RWPE2 (cell line): Measurements from ENCODE around the gene TMEM18.

Experiments used
- ATAC-seq: fragments of 200-7000 bp; cut with Tn5 transposase; 3 replicates; pipeline ENCODE4 v1.9.1; 2021; ENCODE audit warnings: low read depth
- DNase-seq: peaks from one replicate; pipeline ENCODE4 v3.0.0-alpha.2; 2020; ENCODE audit warnings: low spot score
- H3K27ac ChIP-seq: fragments of 450-650 bp; 2 replicates; pipeline ENCODE4 v1.5.1; 2017; ENCODE audit warnings: mild to moderate bottlenecking; ENCODE audit not compliant: poor library complexity, severe bottlenecking
- H3K27me3 ChIP-seq: fragments of 250-450 bp; sonication (Bioruptor Pico); 2 replicates; pipeline ENCODE4 v1.5.1; 2021; ENCODE audit warnings: mild to moderate bottlenecking, moderate library complexity; ENCODE audit not compliant: insufficient read depth, poor library complexity, severe bottlenecking
- H3K36me3 ChIP-seq: fragments of 250-450 bp; sonication (Bioruptor Pico); 2 replicates; pipeline ENCODE4 v1.5.1; 2020; ENCODE audit warnings: low read depth, mild to moderate bottlenecking, moderate library complexity
- H3K4me1 ChIP-seq: fragments of 250-450 bp; sonication (Bioruptor Pico); 2 replicates; pipeline ENCODE4 v1.5.1; 2021; ENCODE audit warnings: mild to moderate bottlenecking, moderate library complexity; ENCODE audit not compliant: insufficient read depth, poor library complexity, severe bottlenecking
- H3K4me3 ChIP-seq: fragments of 250-450 bp; sonication (Bioruptor Pico); 2 replicates; pipeline ENCODE4 v1.5.1; 2021; ENCODE audit warnings: mild to moderate bottlenecking, moderate library complexity; ENCODE audit not compliant: severe bottlenecking
- H3K9me3 ChIP-seq: fragments of 250-450 bp; sonication (Bioruptor Pico); 2 replicates; pipeline ENCODE4 v1.5.1; 2021; ENCODE audit warnings: mild to moderate bottlenecking, moderate library complexity; ENCODE audit not compliant: severe bottlenecking
- TF ChIP-seq, protein P1 (sequence below): fragments of 450-650 bp; IDR thresholded peaks from one replicate; pipeline ENCODE4 v1.5.1; 2017; ENCODE audit warnings: mild to moderate bottlenecking, moderate library complexity; ENCODE audit not compliant: poor library complexity, severe bottlenecking

The TMEM18 gene

DNA sequence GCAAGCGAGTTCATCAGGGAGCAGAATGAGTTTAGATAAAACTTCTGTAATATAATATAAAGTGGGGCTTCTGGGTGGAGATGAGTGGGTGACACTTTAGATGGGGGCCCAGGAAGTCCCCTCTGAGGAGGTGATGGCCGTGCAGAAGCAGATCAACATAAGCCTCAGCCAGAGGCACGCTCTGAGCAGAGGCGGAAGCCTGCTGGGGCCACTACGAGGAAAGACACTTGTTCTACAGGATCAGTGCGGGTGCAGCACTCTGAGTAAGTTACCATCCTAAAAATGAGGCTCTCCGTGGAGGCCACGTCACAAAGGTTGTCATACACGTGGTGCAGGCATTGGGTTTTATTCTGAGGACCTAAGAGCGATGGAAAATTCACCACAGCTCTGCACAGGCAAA, 22.3 kb downstream of the TMEM18 start:
- Histone ChIP-seq H3K9me3 (no peaks in the 10 kb centered on the region), H3K4me1 (no peaks in the 10 kb centered on the region), H3K27me3 (no peaks in the 10 kb centered on the region), H3K27ac (no peak overlapping the region), H3K36me3 (no peaks in the 10 kb centered on the region), H3K4me3 (no peak overlapping the region)
- no peak for ATAC-seq
- no peak for DNase-seq
- TF ChIP-seq, protein P1, sequence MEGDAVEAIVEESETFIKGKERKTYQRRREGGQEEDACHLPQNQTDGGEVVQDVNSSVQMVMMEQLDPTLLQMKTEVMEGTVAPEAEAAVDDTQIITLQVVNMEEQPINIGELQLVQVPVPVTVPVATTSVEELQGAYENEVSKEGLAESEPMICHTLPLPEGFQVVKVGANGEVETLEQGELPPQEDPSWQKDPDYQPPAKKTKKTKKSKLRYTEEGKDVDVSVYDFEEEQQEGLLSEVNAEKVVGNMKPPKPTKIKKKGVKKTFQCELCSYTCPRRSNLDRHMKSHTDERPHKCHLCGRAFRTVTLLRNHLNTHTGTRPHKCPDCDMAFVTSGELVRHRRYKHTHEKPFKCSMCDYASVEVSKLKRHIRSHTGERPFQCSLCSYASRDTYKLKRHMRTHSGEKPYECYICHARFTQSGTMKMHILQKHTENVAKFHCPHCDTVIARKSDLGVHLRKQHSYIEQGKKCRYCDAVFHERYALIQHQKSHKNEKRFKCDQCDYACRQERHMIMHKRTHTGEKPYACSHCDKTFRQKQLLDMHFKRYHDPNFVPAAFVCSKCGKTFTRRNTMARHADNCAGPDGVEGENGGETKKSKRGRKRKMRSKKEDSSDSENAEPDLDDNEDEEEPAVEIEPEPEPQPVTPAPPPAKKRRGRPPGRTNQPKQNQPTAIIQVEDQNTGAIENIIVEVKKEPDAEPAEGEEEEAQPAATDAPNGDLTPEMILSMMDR: no peak

DNA sequence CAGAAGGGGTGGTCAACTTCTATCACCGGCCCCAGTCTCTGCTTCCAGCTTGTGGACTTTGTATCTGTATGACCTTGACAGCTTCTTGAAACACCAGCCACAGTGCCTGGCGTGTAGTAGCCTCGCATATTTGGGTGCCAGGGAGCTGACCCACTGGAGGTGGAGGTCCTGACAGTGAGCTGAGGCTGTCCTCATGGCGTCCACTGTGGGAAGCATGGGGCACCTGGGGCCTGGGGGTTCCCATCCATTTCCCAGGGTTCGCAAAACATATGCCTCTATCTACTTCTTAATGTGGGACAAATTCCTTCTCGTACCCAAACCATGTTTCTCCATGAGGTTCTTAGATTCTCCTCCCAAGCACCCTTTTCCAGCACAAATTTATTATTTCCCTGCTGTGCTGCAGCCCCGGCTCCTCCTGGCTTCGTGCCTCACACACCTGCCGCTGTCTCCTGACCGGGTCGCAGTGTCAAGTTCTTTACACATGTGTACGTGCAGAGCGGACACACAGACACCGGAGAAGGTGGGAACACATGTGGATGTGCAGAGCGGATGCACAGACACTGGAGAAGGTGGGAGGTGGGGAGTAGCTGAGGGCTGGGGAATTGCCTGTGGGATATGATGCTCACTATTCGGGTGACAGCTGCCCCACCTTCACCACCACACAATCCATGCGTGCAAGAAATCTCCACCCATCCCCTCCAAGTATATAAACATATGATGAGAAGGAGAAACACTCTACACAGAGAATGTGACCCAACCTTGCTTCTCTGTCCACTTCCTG, 23.4 kb downstream of the TMEM18 start:
- Histone ChIP-seq H3K27ac (no peak overlapping the region), H3K4me1 (no peaks in the 10 kb centered on the region), H3K36me3 (no peaks in the 10 kb centered on the region), H3K4me3 (no peak overlapping the region), H3K9me3 (no peaks in the 10 kb centered on the region), H3K27me3 (no peaks in the 10 kb centered on the region)
- TF ChIP-seq, protein P1: no peak
- ATAC-seq (no peak), DNase-seq (no peak)

DNA sequence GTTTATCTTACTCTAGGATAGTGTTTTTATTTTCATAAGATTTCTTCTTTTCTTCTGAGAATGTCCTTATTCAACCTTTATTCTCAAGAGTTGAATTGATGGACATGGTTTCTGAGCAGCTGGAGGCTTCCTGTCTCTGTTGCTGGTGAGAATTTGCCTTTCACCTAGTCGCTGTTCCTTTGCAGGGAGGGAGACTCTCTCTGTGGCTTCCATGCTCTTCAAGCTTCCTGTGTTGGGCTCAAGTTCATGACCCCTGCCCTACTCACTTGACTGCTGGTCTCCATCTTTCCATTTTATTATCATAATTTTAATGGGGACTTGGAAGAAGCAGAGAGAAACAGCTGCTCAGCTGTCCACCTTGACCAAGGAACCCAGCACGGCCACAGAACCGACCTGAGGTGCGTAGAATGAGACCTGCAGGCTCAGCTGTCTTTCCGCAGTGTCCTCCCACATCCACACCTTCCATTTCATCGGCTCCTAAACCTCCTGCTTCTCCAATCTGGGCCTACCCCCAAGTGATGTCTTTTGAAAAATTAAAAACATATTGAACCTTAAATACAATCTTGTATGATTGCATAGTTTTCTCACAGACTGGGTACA, 24.2 kb downstream of the TMEM18 start:
- no peaks in the 10 kb centered on the region for H3K4me1 ChIP-seq
- H3K9me3 ChIP-seq: no peaks in the 10 kb centered on the region
- H3K36me3 ChIP-seq: no peaks in the 10 kb centered on the region
- DNase-seq: no peak
- H3K27ac ChIP-seq: no peak overlapping the region
- TF ChIP-seq, protein P1: no peak
- H3K27me3 ChIP-seq: no peaks in the 10 kb centered on the region
- ATAC-seq: no peak
- no peak overlapping the region for H3K4me3 ChIP-seq

DNA sequence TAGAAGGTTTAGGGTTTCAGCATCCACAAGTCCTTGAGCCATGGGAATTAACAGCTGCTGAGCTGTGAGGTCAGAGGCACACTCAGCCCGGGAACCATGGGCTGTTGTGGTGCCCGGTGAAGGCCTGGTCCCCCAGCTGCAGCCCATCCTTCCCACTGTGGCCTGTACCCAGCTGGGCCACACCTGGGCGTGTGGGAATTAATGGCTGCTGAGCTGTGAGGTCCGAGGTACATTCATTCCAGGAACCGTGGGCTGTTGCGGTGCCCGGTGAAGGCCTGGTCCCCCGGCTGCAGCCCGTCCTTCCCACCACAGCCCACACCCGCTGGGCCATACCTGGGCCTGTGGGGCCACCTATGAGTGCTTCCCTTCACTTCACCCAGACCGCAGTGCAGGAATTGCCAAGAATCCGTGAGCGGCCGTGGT, 25.2 kb downstream of the TMEM18 start:
- TF ChIP-seq, protein P1: no peak
- Histone ChIP-seq H3K36me3 (no peaks in the 10 kb centered on the region), H3K9me3 (no peaks in the 10 kb centered on the region), H3K4me1 (no peaks in the 10 kb centered on the region), H3K27ac (no peak overlapping the region), H3K27me3 (no peaks in the 10 kb centered on the region), H3K4me3 (no peak overlapping the region)
- DNase-seq (no peak), ATAC-seq (no peak)
